ENCODE measurements around the gene RIMBP3B.
A peak's percentile ranks its signal among the peaks of the same experiment; 100 is the strongest.
"Not testable (repeated sequence)": the region's sequence is repeated elsewhere in the genome, so short reads cannot be mapped to it uniquely, and the experiment has no call there.

Gene RIMBP3B

GRCh38 chr22:21401197-21401969 is 17.8 kb downstream of the RIMBP3B start:
- H3K27me3 ChIP-seq; H3K27ac ChIP-seq; intact Hi-C loops (cut with DNase I; ENCODE audit: low total_unique reads): not testable (repeated sequence)

GRCh38 chr22:21402763-21403314 is 19.3 kb downstream of the RIMBP3B start:
- DNase-seq; H3K9me3 ChIP-seq; H3K4me3 ChIP-seq; H3K4me1 ChIP-seq; H3K36me3 ChIP-seq; intact Hi-C loops (cut with DNase I; ENCODE audit: low total_unique reads); H3K27me3 ChIP-seq; H3K27ac ChIP-seq: not testable (repeated sequence)

More at GRCh38 chr22:21401197-21401969, 17.8 kb downstream of the RIMBP3B start:
- H3K36me3 ChIP-seq, H3K4me3 ChIP-seq, H3K9me3 ChIP-seq, DNase-seq, H3K4me1 ChIP-seq: not testable (repeated sequence)

GRCh38 chr22:21407139-21407538 is 23.6 kb downstream of the RIMBP3B start:
- H3K27ac ChIP-seq; H3K9me3 ChIP-seq; H3K4me1 ChIP-seq; intact Hi-C loops (cut with DNase I; ENCODE audit: low total_unique reads); H3K27me3 ChIP-seq; H3K4me3 ChIP-seq; H3K36me3 ChIP-seq; DNase-seq: not testable (repeated sequence)

GRCh38 chr22:21407792-21408191 is 24.2 kb downstream of the RIMBP3B start:
- DNase-seq; H3K36me3 ChIP-seq; H3K9me3 ChIP-seq; H3K27ac ChIP-seq; H3K4me1 ChIP-seq; H3K27me3 ChIP-seq; H3K4me3 ChIP-seq; intact Hi-C loops (cut with DNase I; ENCODE audit: low total_unique reads): not testable (repeated sequence)

GRCh38 chr22:21416375-21416774 is 32.8 kb downstream of the RIMBP3B start:
- DNase-seq, result not testable (repeated sequence)

GRCh38 chr22:21417227-21417746 is 33.7 kb downstream of the RIMBP3B start, which contains the start of gene HIC2:
HIC2 (plus strand) TSS chr22:21417371; CDS start chr22:21442832, 25,461 bp downstream.
- DNase-seq; intact Hi-C loops (cut with DNase I; ENCODE audit: low total_unique reads); H3K9me3 ChIP-seq; H3K4me1 ChIP-seq; H3K36me3 ChIP-seq; H3K27me3 ChIP-seq: not testable (repeated sequence)
- Histone ChIP-seq H3K4me3 (peak within 1 kb of the TSS; percentile 50 to 52), H3K27ac (peak within 1 kb of the TSS in 1 of 2 donors; percentile 55)

More at GRCh38 chr22:21416375-21416774, 32.8 kb downstream of the RIMBP3B start:
- H3K9me3 ChIP-seq; H3K4me1 ChIP-seq; H3K27me3 ChIP-seq; intact Hi-C loops (cut with DNase I; ENCODE audit: low total_unique reads); H3K27ac ChIP-seq; H3K36me3 ChIP-seq; H3K4me3 ChIP-seq: not testable (repeated sequence)

GRCh38 chr22:21417853-21418252 is 34.3 kb downstream of the RIMBP3B start:
- H3K4me1 ChIP-seq; intact Hi-C loops (cut with DNase I; ENCODE audit: low total_unique reads); H3K27me3 ChIP-seq; H3K9me3 ChIP-seq; H3K36me3 ChIP-seq: not testable (repeated sequence)
- Histone ChIP-seq H3K27ac (peak overlapping the region in 1 of 2 donors; percentile 55), H3K4me3 (peak overlapping the region; percentile 50 to 52)
- peak; percentile 23 to 67 for DNase-seq

GRCh38 chr22:21418974-21419638 is 35.6 kb downstream of the RIMBP3B start:
- H3K4me3 ChIP-seq; H3K27ac ChIP-seq; H3K9me3 ChIP-seq; H3K27me3 ChIP-seq; H3K4me1 ChIP-seq; intact Hi-C loops (cut with DNase I; ENCODE audit: low total_unique reads); H3K36me3 ChIP-seq: not testable (repeated sequence)
- DNase-seq, result peak in 1 of 2 donors; percentile 62

GRCh38 chr22:21420180-21420763 is 36.7 kb downstream of the RIMBP3B start:
- H3K27ac ChIP-seq; H3K9me3 ChIP-seq; H3K27me3 ChIP-seq; H3K4me3 ChIP-seq; H3K36me3 ChIP-seq; intact Hi-C loops (cut with DNase I; ENCODE audit: low total_unique reads); H3K4me1 ChIP-seq; DNase-seq: not testable (repeated sequence)

GRCh38 chr22:21424084-21424709 is 40.6 kb downstream of the RIMBP3B start:
- H3K4me3 ChIP-seq; H3K27me3 ChIP-seq; H3K27ac ChIP-seq; DNase-seq; H3K36me3 ChIP-seq; intact Hi-C loops (cut with DNase I; ENCODE audit: low total_unique reads); H3K9me3 ChIP-seq; H3K4me1 ChIP-seq: not testable (repeated sequence)

- H3K27ac ChIP-seq; H3K36me3 ChIP-seq; H3K4me3 ChIP-seq; H3K9me3 ChIP-seq; H3K4me1 ChIP-seq; H3K27me3 ChIP-seq; intact Hi-C loops (cut with DNase I; ENCODE audit: low total_unique reads); DNase-seq: not testable (repeated sequence)
Measured at GRCh38 chr22:21434378-21435233, 51.1 kb downstream of the RIMBP3B start.

GRCh38 chr22:21435998-21436810 is 52.7 kb downstream of the RIMBP3B start:
- DNase-seq, result peak; percentile 18 to 70
- H3K4me1 ChIP-seq; H3K9me3 ChIP-seq; intact Hi-C loops (cut with DNase I; ENCODE audit: low total_unique reads); H3K36me3 ChIP-seq; H3K4me3 ChIP-seq; H3K27me3 ChIP-seq: not testable (repeated sequence)
- peak overlapping the region in 1 of 2 donors; percentile 54 for H3K27ac ChIP-seq
